ENCODE results near the gene SNRNP40.
A peak's percentile ranks its signal among the peaks of the same experiment; 100 is the strongest.

DNA sequence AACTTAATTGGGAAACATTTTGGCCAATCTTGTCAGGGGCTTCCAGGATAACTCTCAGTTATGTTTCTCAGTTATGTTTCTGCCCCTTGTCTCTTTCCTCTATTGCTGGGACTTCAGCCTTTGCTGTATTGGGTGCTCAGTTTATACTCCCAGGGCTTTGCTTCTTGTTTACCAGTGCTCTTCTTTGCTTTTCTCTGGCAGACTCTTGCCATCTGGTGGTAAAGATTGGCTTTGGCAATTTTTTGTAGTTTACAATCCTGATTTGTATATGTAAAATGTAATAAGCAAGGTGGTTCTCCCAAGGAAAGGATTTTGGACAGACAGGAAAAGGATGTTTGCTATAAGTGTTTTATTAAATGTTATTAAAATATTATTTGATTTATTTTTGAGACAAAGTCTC lies 38.4 kb upstream of the SNRNP40 start:
- TF ChIP-seq CTCF (IDR thresholded peaks at IDR 0.05) = peak; percentile 32 to 42 (median 35)
- TF ChIP-seq EP300 (IDR thresholded peaks at IDR 0.05) = no peak
- TF ChIP-seq POLR2A (IDR thresholded peaks at IDR 0.05; ENCODE audit: low read depth) = no peak
- no peak for TF ChIP-seq POLR2AphosphoS5 (IDR thresholded peaks at IDR 0.05)
